Caco-2 (cell line): Measurements from ENCODE around the gene KRT20. TPM values are rescaled to one million over a fixed set of nuclear protein-coding genes. Genes with fewer than 3 reads are reported as not detected.

Experiments
- BruUV-seq: library from RNA; stranded (reverse); fragments of 400-500 nt; replicated peaks from 2 replicates; lab custom pipeline; 2021; lab: Mats Ljungman, UMichigan
- CTCF ChIA-PET: fragments of 300-600 bp; sonication (Branson Sonifier 250); formaldehyde crosslinking; loops from one replicate; lab custom pipeline; 2022; ENCODE audit warnings: antibody characterized with exemption; lab: Charles Lee
- POLR2A ChIA-PET: fragments of 300-600 bp; sonication (Branson Sonifier 250); formaldehyde crosslinking; loops from one replicate; lab custom pipeline; 2022; ENCODE audit warnings: antibody characterized with exemption; lab: Charles Lee
- DNase-seq, 2 experiments: peaks; one replicate each; pipeline versions ENCODE4 v3.0.0 to v3.0.0-alpha.2; 2020 to 2022
- H3K27me3 ChIP-seq: replicated peaks from 2 replicates; pipeline ENCODE4 v1.6.0; 2011; ENCODE audit warnings: low read length; ENCODE audit not compliant: control insufficient read depth, insufficient read depth
- H3K36me3 ChIP-seq: 2 replicates; pipeline ENCODE4 v1.5.1; 2011; ENCODE audit warnings: low read length; ENCODE audit not compliant: control insufficient read depth, insufficient read depth
- H3K4me1 ChIP-seq: fragments of 250-450 bp; sonication (Bioruptor Pico); 2 replicates; pipeline ENCODE4 v1.5.1; 2020; ENCODE audit warnings: mild to moderate bottlenecking
- H3K4me3 ChIP-seq: 2 replicates; pipeline ENCODE4 v1.5.1; 2011; ENCODE audit warnings: low read depth, mild to moderate bottlenecking, control low read depth, low read length
- H3K9me3 ChIP-seq: fragments of 250-450 bp; sonication (Bioruptor Pico); 2 replicates; pipeline ENCODE4 v1.5.1; 2020; ENCODE audit warnings: mild to moderate bottlenecking, moderate library complexity
- H3K27ac Mint-ChIP-seq: one replicate; pipeline ENCODE4 v1.8.0; 2022; ENCODE audit warnings: mixed read lengths; ENCODE audit not compliant: unreplicated experiment
- H3K27me3 Mint-ChIP-seq: one replicate; pipeline ENCODE4 v1.8.0; 2022; ENCODE audit warnings: mixed read lengths; ENCODE audit not compliant: insufficient read depth, unreplicated experiment
- H3K36me3 Mint-ChIP-seq: one replicate; pipeline ENCODE4 v1.8.0; 2022; ENCODE audit warnings: mild to moderate bottlenecking, mixed read lengths; ENCODE audit not compliant: insufficient read depth, unreplicated experiment
- H3K4me1 Mint-ChIP-seq: one replicate; pipeline ENCODE4 v1.8.0; 2022; ENCODE audit warnings: low read depth, mixed read lengths; ENCODE audit not compliant: unreplicated experiment
- H3K4me3 Mint-ChIP-seq: one replicate; pipeline ENCODE4 v1.8.0; 2022; ENCODE audit warnings: mild to moderate bottlenecking, moderate library complexity, mixed read lengths; ENCODE audit not compliant: unreplicated experiment
- H3K9me3 Mint-ChIP-seq: one replicate; pipeline ENCODE4 v1.8.0; 2022; ENCODE audit warnings: mixed read lengths; ENCODE audit not compliant: unreplicated experiment
- intact Hi-C: fragments of 100-400 bp; cut with micrococcal nuclease; formaldehyde crosslinking; loops from one replicate; pipeline ENCODE4 v1.10.0; 2022; ENCODE audit not compliant: unreplicated experiment
- total RNA-seq: library from RNA; stranded (reverse); gene quantifications from 2 replicates; pipeline ENCODE4 v1.2.3, GENCODE V29; 2022
- TF ChIP-seq, protein P1 (sequence below), 2 experiments: fragments of 200-600 bp in 1 of 2; IDR thresholded peaks; 1 replicate in 1 of 2; 2 replicates in 1 of 2; pipeline versions ENCODE4 v1.5.1 to v1.8.0; 2011 to 2022; ENCODE audit warnings: antibody characterized with exemption in 1 of 2, control low read depth in 1 of 2, inconsistent platforms in 1 of 2, low read depth in 1 of 2, low read length in 1 of 2, mild to moderate bottlenecking in 1 of 2, moderate library complexity in 1 of 2; ENCODE audit not compliant: insufficient read depth in 1 of 2, severe bottlenecking in 1 of 2, unreplicated experiment in 1 of 2

KRT20 gene
- total RNA-seq, 1 experiment from 2014 or later, result 1.0 TPM

GRCh38 chr17:40866838-40867237 is 18.2 kb downstream of the KRT20 start, which contains the start of gene KRT12:
Gene KRT12, minus strand, starts transcription at chr17:40867223. Its CDS starts 37 bp downstream, at chr17:40867186.
- no peaks in the 10 kb centered on the region for H3K36me3 ChIP-seq
- CTCF ChIA-PET, result interaction anchor here (0.6 kb wide), 1 partner anchor 12 kb away, joined by 3 read pairs; no protein-coding TSS in a partner anchor
- no peak within 1 kb of the TSS for H3K4me3 ChIP-seq
- H3K9me3 ChIP-seq, result no peaks in the 10 kb centered on the region
- TF ChIP-seq, protein P1, sequence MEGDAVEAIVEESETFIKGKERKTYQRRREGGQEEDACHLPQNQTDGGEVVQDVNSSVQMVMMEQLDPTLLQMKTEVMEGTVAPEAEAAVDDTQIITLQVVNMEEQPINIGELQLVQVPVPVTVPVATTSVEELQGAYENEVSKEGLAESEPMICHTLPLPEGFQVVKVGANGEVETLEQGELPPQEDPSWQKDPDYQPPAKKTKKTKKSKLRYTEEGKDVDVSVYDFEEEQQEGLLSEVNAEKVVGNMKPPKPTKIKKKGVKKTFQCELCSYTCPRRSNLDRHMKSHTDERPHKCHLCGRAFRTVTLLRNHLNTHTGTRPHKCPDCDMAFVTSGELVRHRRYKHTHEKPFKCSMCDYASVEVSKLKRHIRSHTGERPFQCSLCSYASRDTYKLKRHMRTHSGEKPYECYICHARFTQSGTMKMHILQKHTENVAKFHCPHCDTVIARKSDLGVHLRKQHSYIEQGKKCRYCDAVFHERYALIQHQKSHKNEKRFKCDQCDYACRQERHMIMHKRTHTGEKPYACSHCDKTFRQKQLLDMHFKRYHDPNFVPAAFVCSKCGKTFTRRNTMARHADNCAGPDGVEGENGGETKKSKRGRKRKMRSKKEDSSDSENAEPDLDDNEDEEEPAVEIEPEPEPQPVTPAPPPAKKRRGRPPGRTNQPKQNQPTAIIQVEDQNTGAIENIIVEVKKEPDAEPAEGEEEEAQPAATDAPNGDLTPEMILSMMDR (IDR thresholded peaks at IDR 0.05; ENCODE audit: insufficient read depth in 1 of 2, low read depth in 1 of 2, low read length in 1 of 2, severe bottlenecking in 1 of 2, unreplicated experiment in 1 of 2), result no peak
- BruUV-seq, result no TSS peak
- intact Hi-C loops, result no loop called here
- POLR2A ChIA-PET, result no interaction called here
- H3K9me3 Mint-ChIP-seq, result no peaks in the 10 kb centered on the region
- no peak within 1 kb of the TSS for H3K4me3 Mint-ChIP-seq
- DNase-seq, result no peak
- H3K36me3 Mint-ChIP-seq, result no peaks in the 10 kb centered on the region
- no peak within 1 kb of the TSS for H3K27ac Mint-ChIP-seq
- H3K4me1 ChIP-seq, result no peaks in the 10 kb centered on the region
- no peaks in the 10 kb centered on the region for H3K4me1 Mint-ChIP-seq
- H3K27me3 Mint-ChIP-seq, result no peaks in the 10 kb centered on the region
- H3K27me3 ChIP-seq, result no peaks in the 10 kb centered on the region

DNA sequence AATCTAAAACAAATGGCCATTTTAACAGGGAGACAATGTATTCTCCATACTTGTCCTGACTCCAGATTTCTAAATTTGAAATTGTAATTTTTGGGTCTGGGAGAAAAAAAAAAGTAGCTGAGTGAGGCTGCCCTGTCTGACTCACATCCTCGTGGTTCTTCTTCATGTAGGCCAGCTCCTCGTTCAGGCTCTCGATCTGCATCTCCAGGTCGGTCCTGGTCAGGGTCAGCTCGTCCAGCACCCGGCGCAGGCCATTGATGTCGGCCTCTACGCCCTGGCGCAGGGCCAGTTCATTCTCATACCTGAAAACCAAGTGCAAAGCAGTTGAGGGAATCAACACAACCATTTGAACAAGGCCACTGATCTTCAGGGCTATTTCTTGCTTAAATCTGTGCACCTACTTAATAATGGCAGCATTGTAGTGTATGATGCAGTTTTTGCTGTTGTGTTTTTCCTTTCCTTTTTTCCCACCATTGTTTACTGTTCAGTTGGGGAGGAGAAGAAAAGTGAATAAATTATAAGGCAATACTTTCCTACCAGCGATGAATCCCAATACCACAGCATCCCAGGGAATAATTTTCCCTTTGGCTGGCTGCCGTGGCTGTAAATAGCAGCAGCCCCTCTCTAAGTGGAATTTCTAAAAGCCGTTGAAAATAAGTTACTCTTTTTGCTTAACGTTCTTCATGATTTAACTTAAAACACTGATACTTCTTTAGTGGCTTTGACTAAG is 20.2 kb downstream of the KRT20 start:
- no peaks in the 10 kb centered on the region for H3K36me3 Mint-ChIP-seq
- no peak for DNase-seq
- ChIA-PET CTCF (no interaction called here), POLR2A (no interaction called here)
- Histone ChIP-seq H3K4me1 (peaks cover 4% of the 10 kb centered on the region), H3K9me3 (no peaks in the 10 kb centered on the region), H3K4me3 (no peak overlapping the region), H3K27me3 (no peaks in the 10 kb centered on the region), H3K36me3 (no peaks in the 10 kb centered on the region)
- H3K4me1 Mint-ChIP-seq, result peaks cover 8% of the 10 kb centered on the region
- BruUV-seq, result no TSS peak
- H3K27me3 Mint-ChIP-seq, result no peaks in the 10 kb centered on the region
- TF ChIP-seq, protein P1 (IDR thresholded peaks at IDR 0.05; ENCODE audit: insufficient read depth in 1 of 2, low read depth in 1 of 2, low read length in 1 of 2, severe bottlenecking in 1 of 2, unreplicated experiment in 1 of 2), result no peak
- no peak overlapping the region for H3K4me3 Mint-ChIP-seq
- intact Hi-C loops, result no loop called here
- no peak overlapping the region for H3K27ac Mint-ChIP-seq
- peaks cover under 1% of the 10 kb centered on the region for H3K9me3 Mint-ChIP-seq

DNA sequence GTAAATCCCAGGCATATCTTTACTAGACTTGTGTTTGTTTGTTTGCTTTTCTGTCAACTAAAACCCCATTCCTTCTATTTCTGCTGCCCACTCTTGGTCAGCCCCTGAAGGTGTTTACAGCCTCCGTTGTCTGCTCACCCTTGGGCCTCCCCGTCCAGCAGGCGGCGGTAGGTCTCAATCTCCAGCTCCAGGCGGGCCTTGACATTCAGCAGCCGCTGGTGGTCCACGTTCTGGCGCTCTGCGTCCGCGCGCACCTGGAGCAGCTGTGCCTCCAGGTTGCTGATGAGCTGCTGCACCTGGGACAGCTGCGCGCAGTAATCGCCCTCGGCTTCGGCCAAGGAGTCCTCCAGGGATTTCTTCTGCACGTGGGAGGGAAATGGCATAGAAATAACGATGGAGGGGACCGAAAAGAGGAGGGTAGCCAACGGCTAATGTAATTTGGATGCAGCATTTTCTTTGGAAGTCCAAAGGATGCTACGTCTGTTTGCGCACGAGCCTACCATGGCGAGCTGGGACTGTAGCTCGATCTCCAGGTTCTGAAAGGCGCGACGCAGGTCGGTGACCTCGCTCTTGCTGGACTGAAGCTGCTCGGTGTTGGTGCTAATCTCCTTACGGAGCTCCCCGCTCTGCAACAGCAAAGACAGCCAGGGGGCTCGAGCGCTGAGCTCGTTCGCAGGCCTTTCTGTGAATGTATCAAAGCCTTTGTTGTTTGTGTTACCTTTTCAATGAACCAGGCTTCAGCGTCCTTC is 21.9 kb downstream of the KRT20 start:
- Mint-ChIP-seq H3K4me1 (peaks cover 22% of the 10 kb centered on the region), H3K36me3 (no peaks in the 10 kb centered on the region), H3K4me3 (no peak overlapping the region), H3K27ac (no peak overlapping the region), H3K27me3 (no peaks in the 10 kb centered on the region), H3K9me3 (peaks cover 14% of the 10 kb centered on the region)
- H3K4me1 ChIP-seq, result peaks cover 16% of the 10 kb centered on the region
- no TSS peak for BruUV-seq
- POLR2A ChIA-PET, result no interaction called here
- no peaks in the 10 kb centered on the region for H3K36me3 ChIP-seq
- H3K4me3 ChIP-seq, result no peak overlapping the region
- DNase-seq, result no peak
- no peaks in the 10 kb centered on the region for H3K9me3 ChIP-seq
- CTCF ChIA-PET, result interaction anchor here (1.6 kb wide), 1 partner anchor 800 kb away, joined by 4 read pairs; no protein-coding TSS in a partner anchor
- intact Hi-C loops, result no loop called here
- no peaks in the 10 kb centered on the region for H3K27me3 ChIP-seq
- TF ChIP-seq, protein P1 (IDR thresholded peaks at IDR 0.05; ENCODE audit: insufficient read depth in 1 of 2, low read depth in 1 of 2, low read length in 1 of 2, severe bottlenecking in 1 of 2, unreplicated experiment in 1 of 2), result no peak
